Chondrocyte (in vitro differentiated cells): ENCODE results near the gene CATSPERD. TPM values are rescaled to one million over a fixed set of nuclear protein-coding genes. Genes with fewer than 3 reads are reported as not detected.

Source experiments
- DNase-seq: peaks from one replicate; pipeline ENCODE4 v3.0.0; 2021; ENCODE audit warnings: mixed read lengths, low spot score
- H3K27ac Mint-ChIP-seq: one replicate; pipeline ENCODE4 v1.8.0; 2021; ENCODE audit warnings: mild to moderate bottlenecking, moderate library complexity, mixed read lengths; ENCODE audit not compliant: unreplicated experiment
- H3K27me3 Mint-ChIP-seq: 2 replicates; pipeline ENCODE4 v1.8.0; 2021; ENCODE audit warnings: low read depth, mixed read lengths
- H3K36me3 Mint-ChIP-seq: 2 replicates; pipeline ENCODE4 v1.8.0; 2021; ENCODE audit warnings: low read depth, mixed read lengths
- H3K4me1 Mint-ChIP-seq: 2 replicates; pipeline ENCODE4 v1.8.0; 2021; ENCODE audit warnings: low read depth, mild to moderate bottlenecking, mixed read lengths
- H3K4me3 Mint-ChIP-seq: one replicate; pipeline ENCODE4 v1.8.0; 2021; ENCODE audit warnings: mild to moderate bottlenecking, moderate library complexity, mixed read lengths; ENCODE audit not compliant: unreplicated experiment
- H3K9me3 Mint-ChIP-seq: 2 replicates; pipeline ENCODE4 v1.8.0; 2021; ENCODE audit warnings: low read depth, mixed read lengths
- CTCF ChIP-seq: fragments of 200-600 bp; sonication (generic); IDR thresholded peaks from 2 replicates; pipeline ENCODE4 v1.5.0; 2021; ENCODE audit warnings: antibody characterized with exemption, mild to moderate bottlenecking, moderate library complexity
- total RNA-seq: library from RNA; stranded (reverse); gene quantifications from 3 replicates; pipeline ENCODE4 v1.2.1, GENCODE V29; 2021

CATSPERD gene
- total RNA-seq, 1 donor from 2014 or later, result not detected

- TF ChIP-seq CTCF, result no peak
- Mint-ChIP-seq H3K4me1 (peaks cover 3% of the 10 kb centered on the region), H3K36me3 (peaks cover 12% of the 10 kb centered on the region), H3K27me3 (no peaks in the 10 kb centered on the region), H3K27ac (no peak overlapping the region), H3K4me3 (no peak overlapping the region), H3K9me3 (no peaks in the 10 kb centered on the region)
- DNase-seq, result no peak
Measured at GRCh38 chr19:5705552-5705951, 14.9 kb upstream of the CATSPERD start.

- Mint-ChIP-seq H3K36me3 (peaks cover 8% of the 10 kb centered on the region), H3K9me3 (no peaks in the 10 kb centered on the region), H3K4me3 (no peak overlapping the region), H3K27ac (no peak overlapping the region), H3K4me1 (peaks cover 3% of the 10 kb centered on the region), H3K27me3 (no peaks in the 10 kb centered on the region)
- TF ChIP-seq CTCF, result no peak
- no peak for DNase-seq
Measured at GRCh38 chr19:5706876-5707573, 13.4 kb upstream of the CATSPERD start.

GRCh38 chr19:5707576-5708575 is 12.6 kb upstream of the CATSPERD start:
- Mint-ChIP-seq H3K4me3 (no peak overlapping the region), H3K9me3 (no peaks in the 10 kb centered on the region), H3K36me3 (peaks cover 12% of the 10 kb centered on the region), H3K27ac (no peak overlapping the region), H3K4me1 (peaks cover 3% of the 10 kb centered on the region), H3K27me3 (no peaks in the 10 kb centered on the region)
- DNase-seq, result no peak
- TF ChIP-seq CTCF, result no peak

GRCh38 chr19:5711025-5711424 is 9.4 kb upstream of the CATSPERD start:
- peaks cover 9% of the 10 kb centered on the region for H3K36me3 Mint-ChIP-seq
- H3K27me3 Mint-ChIP-seq, result no peaks in the 10 kb centered on the region
- H3K4me3 Mint-ChIP-seq, result no peak overlapping the region
- H3K4me1 Mint-ChIP-seq, result peaks cover 5% of the 10 kb centered on the region
- H3K27ac Mint-ChIP-seq, result no peak overlapping the region
- no peaks in the 10 kb centered on the region for H3K9me3 Mint-ChIP-seq
- TF ChIP-seq CTCF, result no peak
- no peak for DNase-seq

GRCh38 chr19:5711713-5712161 is 8.7 kb upstream of the CATSPERD start:
- no peaks in the 10 kb centered on the region for H3K9me3 Mint-ChIP-seq
- TF ChIP-seq CTCF, result no peak
- no peaks in the 10 kb centered on the region for H3K27me3 Mint-ChIP-seq
- no peak for DNase-seq
- no peak overlapping the region for H3K27ac Mint-ChIP-seq
- peaks cover 10% of the 10 kb centered on the region for H3K4me1 Mint-ChIP-seq
- no peak overlapping the region for H3K4me3 Mint-ChIP-seq
- peaks cover 9% of the 10 kb centered on the region for H3K36me3 Mint-ChIP-seq
